Medulla oblongata (tissue), 1 donor: ENCODE data around the gene CT47B1.
"Not testable (repeated sequence)": the region's sequence is repeated elsewhere in the genome, so short reads cannot be mapped to it uniquely, and the experiment has no call there.

ENCODE experiments used
- DNase-seq: peaks from one replicate; pipeline ENCODE4 v3.0.0-alpha.2; 2015; ENCODE audit errors: extremely low spot score

The CT47B1 gene

GRCh38 chrX:120875766-120876165 is at the start of gene CT47B1:
CT47B1 (minus strand) TSS chrX:120875866; CDS start chrX:120875670, 196 bp downstream.
- DNase-seq = not testable (repeated sequence)

GRCh38 chrX:120874678-120875557 is 748 bp downstream of the CT47B1 start:
- DNase-seq = no peak

GRCh38 chrX:120857240-120857639 is 18.4 kb downstream of the CT47B1 start:
- DNase-seq = no peak

GRCh38 chrX:120840827-120841226 is 34.8 kb downstream of the CT47B1 start:
- DNase-seq = no peak

- no peak for DNase-seq
Observed at GRCh38 chrX:120839491-120839890, 36.2 kb downstream of the CT47B1 start.

GRCh38 chrX:120827213-120827612 is 48.5 kb downstream of the CT47B1 start:
- not testable (repeated sequence) for DNase-seq

- DNase-seq = no peak
Observed at GRCh38 chrX:120825146-120825545, 50.5 kb downstream of the CT47B1 start.

GRCh38 chrX:120824021-120824420 is 51.6 kb downstream of the CT47B1 start:
- DNase-seq = no peak

- DNase-seq = no peak
Observed at GRCh38 chrX:120823556-120823955, 52.1 kb downstream of the CT47B1 start.
